ENCODE measurements around the gene OTOGL.

Gene OTOGL

GRCh38 chr12:80200414-80200813 is 101.1 kb downstream of the OTOGL start:
- H3K9me2 ChIP-seq (replicated peaks; ENCODE audit: insufficient read depth, low read length), result no peaks in the 10 kb centered on the region
- H3K27ac ChIP-seq (ENCODE audit: low read length), result no peak overlapping the region
- H3K79me2 ChIP-seq (ENCODE audit: low read length), result no peaks in the 10 kb centered on the region
- H2AFZ ChIP-seq (ENCODE audit: low read length), result no peak overlapping the region
- no peak for DNase-seq
- no peaks in the 10 kb centered on the region for H3K9me3 ChIP-seq (replicated peaks; ENCODE audit: insufficient read depth, low read length)
- H3K4me2 ChIP-seq (ENCODE audit: low read depth, low read length), result no peak overlapping the region
- TF ChIP-seq CTCF (IDR thresholded peaks at IDR 0.05; ENCODE audit: low read length), result no peak
- TF ChIP-seq EZH2 (optimal IDR thresholded peaks at IDR 0.05; ENCODE audit: low read depth, low read length), result no peak
- no peak for TF ChIP-seq EZH2phosphoT487 (IDR thresholded peaks at IDR 0.05; ENCODE audit: low read length)
- H4K20me1 ChIP-seq (ENCODE audit: insufficient read depth, low read length), result no peaks in the 10 kb centered on the region
- no peaks in the 10 kb centered on the region for H3K4me1 ChIP-seq (ENCODE audit: low read length)
- H3K27me3 ChIP-seq (replicated peaks; ENCODE audit: insufficient read depth, low read length), result no peaks in the 10 kb centered on the region
- no peak overlapping the region for H3K4me3 ChIP-seq (ENCODE audit: low read length)
- no peak overlapping the region for H3K9ac ChIP-seq (ENCODE audit: low read length)
- H3K36me3 ChIP-seq (replicated peaks; ENCODE audit: insufficient read depth, low read length), result no peaks in the 10 kb centered on the region
- no peaks in the 10 kb centered on the region for H3F3A ChIP-seq (ENCODE audit: insufficient read depth, low read length)

GRCh38 chr12:80201908-80202307 is 102.6 kb downstream of the OTOGL start:
- Histone ChIP-seq H3K4me2 (ENCODE audit: low read depth, low read length) (no peak overlapping the region), H3K36me3 (replicated peaks; ENCODE audit: insufficient read depth, low read length) (no peaks in the 10 kb centered on the region), H3F3A (ENCODE audit: insufficient read depth, low read length) (no peaks in the 10 kb centered on the region), H3K79me2 (ENCODE audit: low read length) (no peaks in the 10 kb centered on the region), H3K9ac (ENCODE audit: low read length) (no peak overlapping the region), H3K9me3 (replicated peaks; ENCODE audit: insufficient read depth, low read length) (no peaks in the 10 kb centered on the region), H2AFZ (ENCODE audit: low read length) (no peak overlapping the region), H3K9me2 (replicated peaks; ENCODE audit: insufficient read depth, low read length) (no peaks in the 10 kb centered on the region), H3K4me3 (ENCODE audit: low read length) (no peak overlapping the region), H3K27ac (ENCODE audit: low read length) (no peak overlapping the region), H3K4me1 (ENCODE audit: low read length) (no peaks in the 10 kb centered on the region), H3K27me3 (replicated peaks; ENCODE audit: insufficient read depth, low read length) (no peaks in the 10 kb centered on the region), H4K20me1 (ENCODE audit: insufficient read depth, low read length) (no peaks in the 10 kb centered on the region)
- no peak for DNase-seq
- no peak for TF ChIP-seq CTCF (IDR thresholded peaks at IDR 0.05; ENCODE audit: low read length)
- TF ChIP-seq EZH2phosphoT487 (IDR thresholded peaks at IDR 0.05; ENCODE audit: low read length), result no peak
- TF ChIP-seq EZH2 (optimal IDR thresholded peaks at IDR 0.05; ENCODE audit: low read depth, low read length), result no peak

- TF ChIP-seq EZH2 (optimal IDR thresholded peaks at IDR 0.05; ENCODE audit: low read depth, low read length) (no peak), EZH2phosphoT487 (IDR thresholded peaks at IDR 0.05; ENCODE audit: low read length) (no peak), CTCF (IDR thresholded peaks at IDR 0.05; ENCODE audit: low read length) (no peak)
- H3F3A ChIP-seq (ENCODE audit: insufficient read depth, low read length), result no peaks in the 10 kb centered on the region
- H3K4me3 ChIP-seq (ENCODE audit: low read length), result no peak overlapping the region
- H3K36me3 ChIP-seq (replicated peaks; ENCODE audit: insufficient read depth, low read length), result no peaks in the 10 kb centered on the region
- no peak overlapping the region for H3K27ac ChIP-seq (ENCODE audit: low read length)
- no peaks in the 10 kb centered on the region for H3K79me2 ChIP-seq (ENCODE audit: low read length)
- H3K9me3 ChIP-seq (replicated peaks; ENCODE audit: insufficient read depth, low read length), result no peaks in the 10 kb centered on the region
- no peaks in the 10 kb centered on the region for H4K20me1 ChIP-seq (ENCODE audit: insufficient read depth, low read length)
- H3K9me2 ChIP-seq (replicated peaks; ENCODE audit: insufficient read depth, low read length), result no peaks in the 10 kb centered on the region
- H3K9ac ChIP-seq (ENCODE audit: low read length), result no peak overlapping the region
- no peak overlapping the region for H3K4me2 ChIP-seq (ENCODE audit: low read depth, low read length)
- H3K27me3 ChIP-seq (replicated peaks; ENCODE audit: insufficient read depth, low read length), result no peaks in the 10 kb centered on the region
- no peaks in the 10 kb centered on the region for H3K4me1 ChIP-seq (ENCODE audit: low read length)
- DNase-seq, result no peak
- no peak overlapping the region for H2AFZ ChIP-seq (ENCODE audit: low read length)
Observed at GRCh38 chr12:80205960-80206359, 106.6 kb downstream of the OTOGL start.

Data from MM.1S (cell line).